A549 (cell line): ENCODE measurements around the gene FOXM1. TPM values are rescaled to one million over a fixed set of nuclear protein-coding genes. Genes with fewer than 3 reads are reported as not detected.

Experiments used
- ATAC-seq, 2 experiments: fragments of 200-7000 bp in 1 of 2; fragments of >200 bp in 1 of 2; cut with Nextera tagmentation in 1 of 2; cut with Tn5 transposase in 1 of 2; 3 replicates each; pipeline versions ENCODE4 v1.8.0 to v1.9.1; 2018 to 2020; ENCODE audit warnings: mild to moderate bottlenecking in 1 of 2, moderate library complexity in 1 of 2
- CTCF ChIA-PET: fragments of 300-600 bp; sonication (Branson Sonifier 250); formaldehyde crosslinking; extraction: SDS; loops from one replicate; lab custom pipeline; 2021; ENCODE audit warnings: antibody characterized with exemption, inconsistent platforms; lab: Yijun Ruan, JAX
- POLR2A ChIA-PET: fragments of 350-600 bp; formaldehyde crosslinking; extraction: SDS; loops from one replicate; lab custom pipeline; 2021; ENCODE audit warnings: antibody characterized with exemption, inconsistent platforms; lab: Yijun Ruan, JAX
- DNase-seq, 2 experiments: peaks; one replicate each; pipeline versions ENCODE4 v3.0.0 to v3.0.0-alpha.2; 2011 to 2016; ENCODE audit warnings: low read depth in 1 of 2, low spot score in 1 of 2
- FAIRE-seq: peaks from 2 replicates; lab custom pipeline; 2011; peaks lifted over from hg19 to GRCh38; lab: Jason Lieb, UNC
- H3K27ac ChIP-seq, 2 experiments: fragments of >200 bp; sonication (Bioruptor Twin); formaldehyde crosslinking; 3 replicates each; pipeline ENCODE4 v1.5.1; 2016 to 2017
- H3K4me1 ChIP-seq: fragments of >200 bp; sonication (Bioruptor Twin); formaldehyde crosslinking; 3 replicates; pipeline ENCODE4 v1.6.1; 2016
- H3K4me2 ChIP-seq: fragments of >200 bp; sonication (Bioruptor Twin); formaldehyde crosslinking; 3 replicates; pipeline ENCODE4 v1.6.1; 2016
- H3K4me3 ChIP-seq: fragments of >200 bp; sonication (Bioruptor Twin); formaldehyde crosslinking; 3 replicates; pipeline ENCODE4 v1.5.1; 2016
- H3K9me3 ChIP-seq: fragments of >200 bp; sonication (Bioruptor Twin); formaldehyde crosslinking; 3 replicates; pipeline ENCODE4 v1.6.1; 2016
- CBX2 ChIP-seq: fragments of 200-600 bp; sonication (generic); IDR thresholded peaks from 2 replicates; pipeline ENCODE4 v1.6.1; 2016; ENCODE audit warnings: low read depth, mild to moderate bottlenecking, borderline replicate concordance
- CEBPB ChIP-seq, 2 experiments: fragments of >200 bp in 1 of 2; sonication (Bioruptor Twin) in 1 of 2; formaldehyde crosslinking in 1 of 2; IDR thresholded peaks; 2 replicates each; pipeline ENCODE4 v1.6.1; 2012 to 2016
- CHD4 ChIP-seq: fragments of 200-600 bp; sonication (generic); IDR thresholded peaks from 2 replicates; pipeline ENCODE4 v1.6.1; 2016; ENCODE audit warnings: antibody characterized with exemption, mild to moderate bottlenecking, borderline replicate concordance
- EHF ChIP-seq: fragments of 250-450 bp; sonication (Bioruptor Pico); IDR thresholded peaks from 2 replicates; pipeline ENCODE4 v1.5.0; 2020; ENCODE audit warnings: mild to moderate bottlenecking
- EHMT2 ChIP-seq: fragments of 200-600 bp; sonication (generic); IDR thresholded peaks from 2 replicates; pipeline ENCODE4 v1.6.1; 2016; ENCODE audit warnings: antibody characterized with exemption, low read depth, mild to moderate bottlenecking, moderate library complexity
- ESRRA ChIP-seq: fragments of 150-350 bp; IDR thresholded peaks from 2 replicates; pipeline ENCODE4 v1.6.1; 2014; ENCODE audit warnings: mild to moderate bottlenecking, low read length, borderline replicate concordance
- FOSL2 ChIP-seq, 2 experiments: fragments of 450-650 bp in 1 of 2; fragments of >200 bp in 1 of 2; sonication (Bioruptor Twin) in 1 of 2; formaldehyde crosslinking; IDR thresholded peaks; 2 replicates each; pipeline versions ENCODE4 v1.5.0 to v1.6.1; 2016 to 2020; ENCODE audit warnings: mild to moderate bottlenecking in 1 of 2, moderate library complexity in 1 of 2
- GATA3 ChIP-seq: IDR thresholded peaks from 2 replicates; pipeline ENCODE4 v1.6.1; 2012; ENCODE audit warnings: borderline replicate concordance
- HDAC2 ChIP-seq: fragments of 200-600 bp; sonication (generic); IDR thresholded peaks from 2 replicates; pipeline ENCODE4 v1.6.1; 2016
- HOXB5 ChIP-seq: fragments of 250-450 bp; sonication (Bioruptor Pico); IDR thresholded peaks from 2 replicates; pipeline ENCODE4 v1.5.0; 2020; ENCODE audit warnings: mild to moderate bottlenecking, moderate library complexity
- JUN ChIP-seq, 2 experiments: fragments of >200 bp; sonication (Bioruptor Twin); formaldehyde crosslinking; IDR thresholded peaks; 2 replicates in 1 of 2; 3 replicates in 1 of 2; pipeline ENCODE4 v1.6.1; 2016 to 2017
- KDM1A ChIP-seq: fragments of 200-600 bp; sonication (generic); IDR thresholded peaks from 2 replicates; pipeline ENCODE4 v1.6.1; 2016; ENCODE audit warnings: low read depth, mild to moderate bottlenecking
- KDM5A ChIP-seq: fragments of 200-600 bp; sonication (generic); IDR thresholded peaks from 2 replicates; pipeline ENCODE4 v1.6.1; 2016; ENCODE audit warnings: antibody characterized with exemption, mild to moderate bottlenecking
- PHF8 ChIP-seq: fragments of 200-600 bp; sonication (generic); IDR thresholded peaks from 2 replicates; pipeline ENCODE4 v1.6.1; 2016; ENCODE audit warnings: low read depth, mild to moderate bottlenecking, antibody characterized with exemption, moderate library complexity, borderline replicate concordance
- POLR2A ChIP-seq: IDR thresholded peaks from 2 replicates; pipeline ENCODE4 v1.6.1; 2012; ENCODE audit warnings: mild to moderate bottlenecking, low read length
- POLR2AphosphoS2 ChIP-seq: conservative IDR thresholded peaks from 2 replicates; pipeline ENCODE4 v1.6.1; 2012; ENCODE audit warnings: low read length, improper control_type of control experiment, inconsistent platforms
- RARB ChIP-seq: fragments of 250-450 bp; sonication (Bioruptor Pico); IDR thresholded peaks from 2 replicates; pipeline ENCODE4 v1.8.0; 2021; ENCODE audit warnings: mild to moderate bottlenecking, moderate library complexity
- RCOR1 ChIP-seq: fragments of 150-350 bp; IDR thresholded peaks from 2 replicates; pipeline ENCODE4 v1.6.1; 2014; ENCODE audit warnings: antibody characterized with exemption, low read length, low read depth
- RFX5 ChIP-seq: fragments of 450-650 bp; IDR thresholded peaks from 2 replicates; pipeline ENCODE4 v1.7.1; 2014; ENCODE audit warnings: antibody characterized with exemption, mild to moderate bottlenecking, moderate library complexity
- RNF2 ChIP-seq: fragments of 200-600 bp; sonication (generic); IDR thresholded peaks from 2 replicates; pipeline ENCODE4 v1.6.1; 2016; ENCODE audit warnings: low read depth, mild to moderate bottlenecking, antibody characterized with exemption, moderate library complexity, borderline replicate concordance
- SMC3 ChIP-seq: fragments of >200 bp; sonication (Bioruptor Twin); formaldehyde crosslinking; IDR thresholded peaks from 3 replicates; pipeline ENCODE4 v1.6.1; 2018; ENCODE audit warnings: inconsistent platforms
- SREBF2 ChIP-seq: fragments of 450-650 bp; IDR thresholded peaks from 2 replicates; pipeline ENCODE4 v1.6.1; 2014; ENCODE audit warnings: mild to moderate bottlenecking, moderate library complexity
- TFCP2L1 ChIP-seq: fragments of 250-450 bp; sonication (Bioruptor Pico); IDR thresholded peaks from 2 replicates; pipeline ENCODE4 v1.5.0; 2021; ENCODE audit warnings: mild to moderate bottlenecking
- TP53 ChIP-seq: fragments of 250-450 bp; sonication (Bioruptor Pico); IDR thresholded peaks from 2 replicates; pipeline ENCODE4 v1.5.0; 2021; ENCODE audit warnings: mild to moderate bottlenecking, moderate library complexity
- ZC3H11A ChIP-seq: fragments of 450-650 bp; IDR thresholded peaks from 2 replicates; pipeline ENCODE4 v1.6.1; 2014; ENCODE audit warnings: antibody characterized with exemption, mild to moderate bottlenecking
- ZFP36 ChIP-seq: fragments of 450-650 bp; IDR thresholded peaks from 2 replicates; pipeline ENCODE4 v1.6.1; 2014; ENCODE audit warnings: borderline replicate concordance; ENCODE audit not compliant: partially characterized antibody
- ZNF302 ChIP-seq: fragments of 250-450 bp; sonication (Bioruptor Pico); IDR thresholded peaks from 2 replicates; pipeline ENCODE4 v1.9.0; 2021; ENCODE audit warnings: inconsistent platforms, mild to moderate bottlenecking, moderate library complexity
- ZSCAN20 ChIP-seq: fragments of 250-450 bp; sonication (Bioruptor Pico); IDR thresholded peaks from 2 replicates; pipeline ENCODE4 v1.8.0; 2022; ENCODE audit warnings: mild to moderate bottlenecking, moderate library complexity
- WGBS: methylation state at CpG from one replicate; pipeline ENCODE4 v1.1.6; 2017; ENCODE audit errors: missing lambda C conversion rate; 5-methylcytosine and 5-hydroxymethylcytosine counted together
- polyA plus RNA-seq, 4 experiments: library from polyadenylated mRNA; depleted of rRNA in 3 of 4; stranded (reverse); fragments of >200 nt; fragmentation: RNase III in 1 of 4; extraction: RNeasy Plus Mini Kit Qiagen cat#74134 plus additional on column Dnase treatment in 1 of 4; gene quantifications; 2 replicates in 3 of 4; 3 replicates in 1 of 4; pipeline ENCODE4 v1.2.3, GENCODE V29; 2011 to 2017
- TF ChIP-seq, protein P1 (sequence below): fragments of 200-600 bp; sonication (generic); IDR thresholded peaks from 2 replicates; pipeline ENCODE4 v1.6.1; 2016; ENCODE audit warnings: antibody characterized with exemption, mild to moderate bottlenecking, moderate library complexity
- TF ChIP-seq, protein P2 (sequence below): IDR thresholded peaks from 2 replicates; pipeline ENCODE4 v1.6.1; 2012; ENCODE audit warnings: low read depth, borderline replicate concordance
- TF ChIP-seq, protein P3 (sequence below): fragments of 150-350 bp; IDR thresholded peaks from 2 replicates; pipeline ENCODE4 v1.6.1; 2014; ENCODE audit warnings: low read depth, mild to moderate bottlenecking, low read length
- TF ChIP-seq, protein P4 (sequence below): fragments of >200 bp; sonication (Bioruptor Twin); formaldehyde crosslinking; IDR thresholded peaks from 3 replicates; pipeline ENCODE4 v1.5.1; 2016
- TF ChIP-seq, protein P5 (sequence below): IDR thresholded peaks from 2 replicates; pipeline ENCODE4 v1.6.1; 2012

The FOXM1 gene
- polyA plus RNA-seq, 2 of the 4 experiments (the other 2 are of a cell fraction), result 40.3 to 84.0 TPM

DNA sequence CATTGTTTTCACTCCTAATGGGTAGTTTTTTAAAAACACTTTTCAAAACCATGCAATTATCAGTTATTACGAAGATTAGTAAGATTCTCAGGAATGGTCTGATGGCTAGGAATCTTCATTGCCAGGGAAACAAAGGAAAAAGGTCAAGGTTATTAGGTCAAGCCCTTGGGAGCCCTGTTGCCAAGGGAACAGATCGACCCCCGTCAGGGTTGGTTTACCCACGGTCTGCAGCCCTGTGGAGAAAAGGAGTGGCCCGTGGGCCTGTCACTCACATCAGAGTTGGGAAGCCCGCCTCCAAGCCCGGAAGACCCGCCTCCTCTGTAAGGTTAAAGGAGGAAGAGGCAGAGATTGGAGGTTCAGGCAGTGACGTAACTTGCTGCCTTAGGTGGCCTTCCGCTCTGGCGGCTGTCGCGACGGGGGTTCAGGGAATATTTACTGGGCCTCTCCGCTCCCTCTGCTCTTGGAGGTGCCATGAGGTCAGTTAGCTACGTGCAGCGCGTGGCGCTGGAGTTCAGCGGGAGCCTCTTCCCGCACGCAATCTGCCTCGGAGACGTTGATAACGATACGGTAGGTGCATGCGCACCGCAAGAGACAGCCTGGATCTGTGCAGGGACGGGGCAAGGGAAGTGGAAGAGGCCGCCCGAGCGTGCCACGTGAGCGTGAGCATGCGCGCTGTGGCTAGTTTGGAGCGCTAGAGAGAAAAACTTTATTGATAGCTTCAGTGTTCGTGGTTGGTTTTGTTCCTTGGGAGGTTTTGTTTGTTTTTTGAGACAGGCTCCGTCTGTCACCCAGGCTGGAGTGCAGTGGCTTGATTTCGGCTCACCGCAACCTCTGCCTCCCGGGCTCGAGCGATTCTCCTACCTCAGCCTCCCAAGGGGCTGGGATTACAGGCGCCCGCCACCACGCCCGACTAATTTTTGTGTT, 64.4 kb downstream of the FOXM1 start, which contains the start of gene ITFG2:
Gene ITFG2 (plus strand): TSS at position 379 of the 924 bp plus-strand sequence. CDS start 93 bp downstream, at position 472.
- CTCF ChIA-PET, result interaction anchor here (0.6 to 2.5 kb wide), 15 partner anchors 9 to 229 kb away, joined by 3 to 15 read pairs (median 4); no protein-coding TSS in a partner anchor
- FAIRE-seq, result peak; percentile 81
- no peaks in the 10 kb centered on the region for H3K9me3 ChIP-seq
- TF ChIP-seq, protein P1, sequence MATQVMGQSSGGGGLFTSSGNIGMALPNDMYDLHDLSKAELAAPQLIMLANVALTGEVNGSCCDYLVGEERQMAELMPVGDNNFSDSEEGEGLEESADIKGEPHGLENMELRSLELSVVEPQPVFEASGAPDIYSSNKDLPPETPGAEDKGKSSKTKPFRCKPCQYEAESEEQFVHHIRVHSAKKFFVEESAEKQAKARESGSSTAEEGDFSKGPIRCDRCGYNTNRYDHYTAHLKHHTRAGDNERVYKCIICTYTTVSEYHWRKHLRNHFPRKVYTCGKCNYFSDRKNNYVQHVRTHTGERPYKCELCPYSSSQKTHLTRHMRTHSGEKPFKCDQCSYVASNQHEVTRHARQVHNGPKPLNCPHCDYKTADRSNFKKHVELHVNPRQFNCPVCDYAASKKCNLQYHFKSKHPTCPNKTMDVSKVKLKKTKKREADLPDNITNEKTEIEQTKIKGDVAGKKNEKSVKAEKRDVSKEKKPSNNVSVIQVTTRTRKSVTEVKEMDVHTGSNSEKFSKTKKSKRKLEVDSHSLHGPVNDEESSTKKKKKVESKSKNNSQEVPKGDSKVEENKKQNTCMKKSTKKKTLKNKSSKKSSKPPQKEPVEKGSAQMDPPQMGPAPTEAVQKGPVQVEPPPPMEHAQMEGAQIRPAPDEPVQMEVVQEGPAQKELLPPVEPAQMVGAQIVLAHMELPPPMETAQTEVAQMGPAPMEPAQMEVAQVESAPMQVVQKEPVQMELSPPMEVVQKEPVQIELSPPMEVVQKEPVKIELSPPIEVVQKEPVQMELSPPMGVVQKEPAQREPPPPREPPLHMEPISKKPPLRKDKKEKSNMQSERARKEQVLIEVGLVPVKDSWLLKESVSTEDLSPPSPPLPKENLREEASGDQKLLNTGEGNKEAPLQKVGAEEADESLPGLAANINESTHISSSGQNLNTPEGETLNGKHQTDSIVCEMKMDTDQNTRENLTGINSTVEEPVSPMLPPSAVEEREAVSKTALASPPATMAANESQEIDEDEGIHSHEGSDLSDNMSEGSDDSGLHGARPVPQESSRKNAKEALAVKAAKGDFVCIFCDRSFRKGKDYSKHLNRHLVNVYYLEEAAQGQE, result no peak
- TF ChIP-seq KDM1A, result no peak
- 0 out of 2 replicates have a peak, but pooled peaks have one; percentile 57 for TF ChIP-seq HOXB5 (CRISPR knock-in tag)
- TF ChIP-seq, protein P2, sequence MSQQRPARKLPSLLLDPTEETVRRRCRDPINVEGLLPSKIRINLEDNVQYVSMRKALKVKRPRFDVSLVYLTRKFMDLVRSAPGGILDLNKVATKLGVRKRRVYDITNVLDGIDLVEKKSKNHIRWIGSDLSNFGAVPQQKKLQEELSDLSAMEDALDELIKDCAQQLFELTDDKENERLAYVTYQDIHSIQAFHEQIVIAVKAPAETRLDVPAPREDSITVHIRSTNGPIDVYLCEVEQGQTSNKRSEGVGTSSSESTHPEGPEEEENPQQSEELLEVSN, result no peak; the same call in 1 of the 2 replicates
- TF ChIP-seq FOSL2 (IDR thresholded peaks at IDR 0.05), result no peak
- no peak for TF ChIP-seq FOSL2 (CRISPR knock-in tag; IDR thresholded peaks at IDR 0.05)
- TF ChIP-seq, protein P3, sequence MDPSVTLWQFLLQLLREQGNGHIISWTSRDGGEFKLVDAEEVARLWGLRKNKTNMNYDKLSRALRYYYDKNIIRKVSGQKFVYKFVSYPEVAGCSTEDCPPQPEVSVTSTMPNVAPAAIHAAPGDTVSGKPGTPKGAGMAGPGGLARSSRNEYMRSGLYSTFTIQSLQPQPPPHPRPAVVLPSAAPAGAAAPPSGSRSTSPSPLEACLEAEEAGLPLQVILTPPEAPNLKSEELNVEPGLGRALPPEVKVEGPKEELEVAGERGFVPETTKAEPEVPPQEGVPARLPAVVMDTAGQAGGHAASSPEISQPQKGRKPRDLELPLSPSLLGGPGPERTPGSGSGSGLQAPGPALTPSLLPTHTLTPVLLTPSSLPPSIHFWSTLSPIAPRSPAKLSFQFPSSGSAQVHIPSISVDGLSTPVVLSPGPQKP, result no peak
- TF ChIP-seq CEBPB (IDR thresholded peaks at IDR 0.05), result 0 out of 4 replicates have a peak, but pooled peaks of 1 of the 2 experiments have one; percentile 31
- no peak for TF ChIP-seq ZNF302 (CRISPR knock-in tag)
- TF ChIP-seq GATA3, result no peak
- no peak for TF ChIP-seq ZFP36
- no peak for TF ChIP-seq ZSCAN20 (CRISPR knock-in tag)
- TF ChIP-seq EHF (CRISPR knock-in tag), result no peak; the same call in 1 of the 2 replicates
- TF ChIP-seq EHMT2, result no peak
- no peak for TF ChIP-seq ZC3H11A
- TF ChIP-seq, protein P4, sequence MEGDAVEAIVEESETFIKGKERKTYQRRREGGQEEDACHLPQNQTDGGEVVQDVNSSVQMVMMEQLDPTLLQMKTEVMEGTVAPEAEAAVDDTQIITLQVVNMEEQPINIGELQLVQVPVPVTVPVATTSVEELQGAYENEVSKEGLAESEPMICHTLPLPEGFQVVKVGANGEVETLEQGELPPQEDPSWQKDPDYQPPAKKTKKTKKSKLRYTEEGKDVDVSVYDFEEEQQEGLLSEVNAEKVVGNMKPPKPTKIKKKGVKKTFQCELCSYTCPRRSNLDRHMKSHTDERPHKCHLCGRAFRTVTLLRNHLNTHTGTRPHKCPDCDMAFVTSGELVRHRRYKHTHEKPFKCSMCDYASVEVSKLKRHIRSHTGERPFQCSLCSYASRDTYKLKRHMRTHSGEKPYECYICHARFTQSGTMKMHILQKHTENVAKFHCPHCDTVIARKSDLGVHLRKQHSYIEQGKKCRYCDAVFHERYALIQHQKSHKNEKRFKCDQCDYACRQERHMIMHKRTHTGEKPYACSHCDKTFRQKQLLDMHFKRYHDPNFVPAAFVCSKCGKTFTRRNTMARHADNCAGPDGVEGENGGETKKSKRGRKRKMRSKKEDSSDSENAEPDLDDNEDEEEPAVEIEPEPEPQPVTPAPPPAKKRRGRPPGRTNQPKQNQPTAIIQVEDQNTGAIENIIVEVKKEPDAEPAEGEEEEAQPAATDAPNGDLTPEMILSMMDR, result no peak
- no peak for TF ChIP-seq RNF2
- TF ChIP-seq SMC3, result no peak
- TF ChIP-seq CBX2, result no peak
- TF ChIP-seq RARB (CRISPR knock-in tag), result no peak
- no peak for TF ChIP-seq HDAC2
- TF ChIP-seq TP53, result no peak
- no peak for TF ChIP-seq TFCP2L1 (CRISPR knock-in tag)
- peak; percentile 31 for TF ChIP-seq KDM5A
- TF ChIP-seq RCOR1, result no peak
- TF ChIP-seq SREBF2, result no peak
- TF ChIP-seq PHF8, result peak; percentile 98
- peak; percentile 96 for TF ChIP-seq POLR2A
- no peak; the same call in 1 of the 2 replicates for TF ChIP-seq RFX5
- peak; percentile 96 to 99 for TF ChIP-seq JUN (IDR thresholded peaks at IDR 0.05)
- TF ChIP-seq POLR2AphosphoS2, result no peak; the same call in 1 of the 2 replicates
- no peak for TF ChIP-seq CHD4
- peak; percentile 100 for TF ChIP-seq ESRRA
- TF ChIP-seq, protein P5, sequence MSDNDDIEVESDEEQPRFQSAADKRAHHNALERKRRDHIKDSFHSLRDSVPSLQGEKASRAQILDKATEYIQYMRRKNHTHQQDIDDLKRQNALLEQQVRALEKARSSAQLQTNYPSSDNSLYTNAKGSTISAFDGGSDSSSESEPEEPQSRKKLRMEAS, result peak; percentile 98

More for the DNA sequence above, 64.4 kb downstream of the FOXM1 start, which contains the start of gene ITFG2:
- H3K4me2 ChIP-seq, result peak within 1 kb of the TSS; percentile 85
- H3K4me1 ChIP-seq, result peaks cover 12% of the 10 kb centered on the region; the same call in 2 of the 3 replicates
- peak; percentile 96 to 99 for DNase-seq
- POLR2A ChIA-PET, result interaction anchor here (0.6 to 2.0 kb wide), 7 partner anchors 9 to 1649 kb away, joined by 3 to 19 read pairs (median 4); partner anchors contain the start of genes FKBP4, FOXM1 and RHNO1
- peak; percentile 97 to 98 for ATAC-seq
- WGBS, result under 1% methylated on average over 44 of the region's 48 CpGs
- H3K27ac ChIP-seq, result peak within 1 kb of the TSS; percentile 92
- peak within 1 kb of the TSS; percentile 61 for H3K4me3 ChIP-seq
